Gastroesophageal sphincter (tissue), 3 donors: ENCODE measurements around the gene FBXW5.

Experiments used
- EP300 ChIP-seq: sonication (generic); formaldehyde crosslinking; IDR thresholded peaks from one replicate; pipeline ENCODE4 v1.6.1; 2017; ENCODE audit warnings: antibody characterized with exemption, mild to moderate bottlenecking
- POLR2A ChIP-seq, 2 donors: fragments of 450-650 bp; IDR thresholded peaks; one replicate each; pipeline ENCODE4 v1.6.1; 2017; ENCODE audit warnings: antibody characterized with exemption in 2 of 2, mild to moderate bottlenecking in 2 of 2, moderate library complexity in 1 of 2
- POLR2AphosphoS5 ChIP-seq: sonication (generic); formaldehyde crosslinking; IDR thresholded peaks from one replicate; pipeline ENCODE4 v1.6.1; 2017; ENCODE audit warnings: antibody characterized with exemption
- TF ChIP-seq, protein P1 (sequence below), 4 experiments: fragments of 200-600 bp in 2 of 4; fragments of 450-650 bp in 2 of 4; sonication (generic) in 1 of 4; IDR thresholded peaks; one replicate each; pipeline ENCODE4 v1.5.1; 2017 to 2019; ENCODE audit warnings: antibody characterized with exemption in 4 of 4, mild to moderate bottlenecking in 2 of 4, moderate library complexity in 2 of 4

DNA sequence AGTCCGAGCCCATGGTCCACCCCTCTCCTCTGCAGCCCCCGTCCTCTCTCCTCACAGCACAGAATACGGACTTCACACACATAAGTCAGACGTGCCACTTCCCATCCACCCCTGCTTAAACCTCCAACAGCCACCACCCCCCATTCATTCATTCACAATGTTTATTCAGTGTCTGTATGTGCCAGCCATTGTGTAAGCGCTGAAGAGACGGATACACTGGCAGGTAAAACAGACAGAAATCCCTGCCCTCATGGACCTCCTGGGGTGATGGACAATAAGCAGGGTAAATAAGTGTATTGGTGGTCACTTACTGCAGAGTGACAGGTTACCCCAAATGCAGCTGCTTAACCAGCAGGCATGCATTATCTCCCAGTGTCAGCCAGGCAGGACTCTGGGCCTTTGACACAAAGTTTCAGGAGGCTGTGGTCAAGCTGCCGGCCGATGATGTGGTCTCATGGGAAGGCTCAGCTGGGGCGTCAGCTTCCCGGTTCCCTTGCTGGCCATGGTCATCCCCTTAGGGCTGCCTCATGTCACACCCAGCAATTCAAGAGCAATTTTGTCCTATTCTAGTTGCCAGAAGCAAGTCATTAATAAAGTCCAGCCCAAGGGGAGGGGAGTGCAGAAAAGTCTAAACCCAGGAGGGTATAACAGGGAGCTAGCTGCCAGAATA is 45.8 kb upstream of the FBXW5 start:
- no peak for TF ChIP-seq POLR2A (IDR thresholded peaks at IDR 0.05)
- no peak for TF ChIP-seq POLR2AphosphoS5
- TF ChIP-seq, protein P1, sequence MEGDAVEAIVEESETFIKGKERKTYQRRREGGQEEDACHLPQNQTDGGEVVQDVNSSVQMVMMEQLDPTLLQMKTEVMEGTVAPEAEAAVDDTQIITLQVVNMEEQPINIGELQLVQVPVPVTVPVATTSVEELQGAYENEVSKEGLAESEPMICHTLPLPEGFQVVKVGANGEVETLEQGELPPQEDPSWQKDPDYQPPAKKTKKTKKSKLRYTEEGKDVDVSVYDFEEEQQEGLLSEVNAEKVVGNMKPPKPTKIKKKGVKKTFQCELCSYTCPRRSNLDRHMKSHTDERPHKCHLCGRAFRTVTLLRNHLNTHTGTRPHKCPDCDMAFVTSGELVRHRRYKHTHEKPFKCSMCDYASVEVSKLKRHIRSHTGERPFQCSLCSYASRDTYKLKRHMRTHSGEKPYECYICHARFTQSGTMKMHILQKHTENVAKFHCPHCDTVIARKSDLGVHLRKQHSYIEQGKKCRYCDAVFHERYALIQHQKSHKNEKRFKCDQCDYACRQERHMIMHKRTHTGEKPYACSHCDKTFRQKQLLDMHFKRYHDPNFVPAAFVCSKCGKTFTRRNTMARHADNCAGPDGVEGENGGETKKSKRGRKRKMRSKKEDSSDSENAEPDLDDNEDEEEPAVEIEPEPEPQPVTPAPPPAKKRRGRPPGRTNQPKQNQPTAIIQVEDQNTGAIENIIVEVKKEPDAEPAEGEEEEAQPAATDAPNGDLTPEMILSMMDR (IDR thresholded peaks at IDR 0.05): no peak
- no peak for TF ChIP-seq EP300
